ENCODE measurements around the gene RXFP2. TPM values are rescaled to one million over a fixed set of nuclear protein-coding genes. Genes with fewer than 3 reads are reported as not detected.

RXFP2 gene
- polyA plus RNA-seq, 1 experiment, result not detected

- Histone ChIP-seq H3K4me3 (ENCODE audit: low read depth, low read length) (no peak overlapping the region), H3K9me3 (ENCODE audit: control insufficient read depth, insufficient read depth, low read length) (no peaks in the 10 kb centered on the region), H3K27ac (ENCODE audit: low read depth, low read length) (no peak overlapping the region), H3K27me3 (ENCODE audit: control insufficient read depth, insufficient read depth, low read length) (no peaks in the 10 kb centered on the region)
- ChIA-PET CTCF (interaction anchor here (0.5 to 2.1 kb wide), 5 partner anchors 14 to 1473 kb away, joined by 3 to 11 read pairs (median 5); no protein-coding TSS in a partner anchor), POLR2A (interaction anchor here (0.6 kb wide), 1 partner anchor 451 kb away, joined by 3 read pairs; no protein-coding TSS in a partner anchor)
- DNase-seq (ENCODE audit: low read depth, low spot score), result no peak
- TF ChIP-seq CTCF (IDR thresholded peaks at IDR 0.05; ENCODE audit: low read depth, low read length), result peak; percentile 18; the same call in 1 of the 2 replicates
Measured at GRCh38 chr13:31824705-31825517, 85.6 kb downstream of the RXFP2 start.

- H3K27ac ChIP-seq (ENCODE audit: low read depth, low read length), result no peak overlapping the region
- CTCF ChIA-PET, result no interaction called here
- H3K9me3 ChIP-seq (ENCODE audit: control insufficient read depth, insufficient read depth, low read length), result no peaks in the 10 kb centered on the region
- no peak for TF ChIP-seq CTCF (IDR thresholded peaks at IDR 0.05; ENCODE audit: low read depth, low read length)
- no peaks in the 10 kb centered on the region for H3K27me3 ChIP-seq (ENCODE audit: control insufficient read depth, insufficient read depth, low read length)
- POLR2A ChIA-PET, result no interaction called here
- DNase-seq (ENCODE audit: low read depth, low spot score), result no peak
- H3K4me3 ChIP-seq (ENCODE audit: low read depth, low read length), result no peak overlapping the region
Measured at GRCh38 chr13:31826521-31826920, 87.2 kb downstream of the RXFP2 start.

GRCh38 chr13:31827707-31828106 is 88.4 kb downstream of the RXFP2 start:
- ChIA-PET CTCF (no interaction called here), POLR2A (no interaction called here)
- Histone ChIP-seq H3K4me3 (ENCODE audit: low read depth, low read length) (no peak overlapping the region), H3K27me3 (ENCODE audit: control insufficient read depth, insufficient read depth, low read length) (no peaks in the 10 kb centered on the region), H3K27ac (ENCODE audit: low read depth, low read length) (no peak overlapping the region), H3K9me3 (ENCODE audit: control insufficient read depth, insufficient read depth, low read length) (no peaks in the 10 kb centered on the region)
- no peak for TF ChIP-seq CTCF (IDR thresholded peaks at IDR 0.05; ENCODE audit: low read depth, low read length)
- no peak for DNase-seq (ENCODE audit: low read depth, low spot score)

- peaks cover 9% of the 10 kb centered on the region for H3K27me3 ChIP-seq (ENCODE audit: control insufficient read depth, insufficient read depth, low read length)
- TF ChIP-seq CTCF (IDR thresholded peaks at IDR 0.05; ENCODE audit: low read depth, low read length), result no peak
- H3K9me3 ChIP-seq (ENCODE audit: control insufficient read depth, insufficient read depth, low read length), result no peaks in the 10 kb centered on the region
- no peak overlapping the region for H3K27ac ChIP-seq (ENCODE audit: low read depth, low read length)
- peak; percentile 6 for DNase-seq (ENCODE audit: low read depth, low spot score)
- CTCF ChIA-PET, result no interaction called here
- POLR2A ChIA-PET, result no interaction called here
- no peak overlapping the region for H3K4me3 ChIP-seq (ENCODE audit: low read depth, low read length)
Measured at GRCh38 chr13:31835932-31836331, 96.6 kb downstream of the RXFP2 start.

GRCh38 chr13:31843044-31843443 is 103.7 kb downstream of the RXFP2 start:
- POLR2A ChIA-PET, result no interaction called here
- peaks cover 21% of the 10 kb centered on the region for H3K27me3 ChIP-seq (ENCODE audit: control insufficient read depth, insufficient read depth, low read length)
- no peak overlapping the region for H3K27ac ChIP-seq (ENCODE audit: low read depth, low read length)
- DNase-seq (ENCODE audit: low read depth, low spot score), result no peak
- no peak for TF ChIP-seq CTCF (IDR thresholded peaks at IDR 0.05; ENCODE audit: low read depth, low read length)
- H3K9me3 ChIP-seq (ENCODE audit: control insufficient read depth, insufficient read depth, low read length), result no peaks in the 10 kb centered on the region
- CTCF ChIA-PET, result no interaction called here
- no peak overlapping the region for H3K4me3 ChIP-seq (ENCODE audit: low read depth, low read length)

All from AG04450 (cell line).